Measurements from ENCODE around the gene KRT1.

DNA sequence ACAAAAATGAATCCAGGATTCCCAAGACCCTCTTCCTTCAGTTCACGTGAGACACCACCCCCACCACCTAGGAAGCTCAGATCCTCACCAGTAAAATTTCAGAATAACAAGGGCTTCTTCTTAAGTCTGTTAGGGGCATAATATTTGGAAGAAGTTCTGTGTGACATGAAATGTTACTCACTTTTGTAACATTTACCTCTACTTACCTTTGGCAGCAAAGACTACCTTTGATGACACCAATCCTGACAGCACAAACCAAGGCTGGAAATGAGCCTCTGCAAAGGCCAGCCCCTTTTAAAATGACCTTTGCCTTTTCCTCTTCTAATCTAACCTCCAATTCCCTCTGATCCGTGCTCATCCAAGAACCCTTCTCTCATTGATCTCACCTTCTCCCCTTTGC lies 42.5 kb upstream of the KRT1 start:
- TF ChIP-seq POLR2AphosphoS5 (IDR thresholded peaks at IDR 0.05; ENCODE audit: borderline replicate concordance, low read depth, low read length) = no peak
- no peak for TF ChIP-seq EZH2 (IDR thresholded peaks at IDR 0.05)
- TF ChIP-seq FOXP2 (optimal IDR thresholded peaks at IDR 0.05; ENCODE audit: control extremely low read depth, extremely low read length, insufficient read depth) = no peak

Data from SK-N-MC (cell line).